Stimulated activated CD4-positive, alpha-beta T cell treated with anti-CD3 and anti-CD28 coated beads, Interleukin-1b, Interleukin-23, amount 100 ng/mL, for 1 hour (primary cell): Measurements from ENCODE around the gene PARD6G.
"Not testable (repeated sequence)": the region's sequence is repeated elsewhere in the genome, so short reads cannot be mapped to it uniquely, and the experiment has no call there.

Experiments used
- DNase-seq, 2 donors: peaks; one replicate each; pipeline ENCODE4 v3.0.0-alpha.2; 2020; ENCODE audit warnings: low read depth in 2 of 2

PARD6G gene

DNA sequence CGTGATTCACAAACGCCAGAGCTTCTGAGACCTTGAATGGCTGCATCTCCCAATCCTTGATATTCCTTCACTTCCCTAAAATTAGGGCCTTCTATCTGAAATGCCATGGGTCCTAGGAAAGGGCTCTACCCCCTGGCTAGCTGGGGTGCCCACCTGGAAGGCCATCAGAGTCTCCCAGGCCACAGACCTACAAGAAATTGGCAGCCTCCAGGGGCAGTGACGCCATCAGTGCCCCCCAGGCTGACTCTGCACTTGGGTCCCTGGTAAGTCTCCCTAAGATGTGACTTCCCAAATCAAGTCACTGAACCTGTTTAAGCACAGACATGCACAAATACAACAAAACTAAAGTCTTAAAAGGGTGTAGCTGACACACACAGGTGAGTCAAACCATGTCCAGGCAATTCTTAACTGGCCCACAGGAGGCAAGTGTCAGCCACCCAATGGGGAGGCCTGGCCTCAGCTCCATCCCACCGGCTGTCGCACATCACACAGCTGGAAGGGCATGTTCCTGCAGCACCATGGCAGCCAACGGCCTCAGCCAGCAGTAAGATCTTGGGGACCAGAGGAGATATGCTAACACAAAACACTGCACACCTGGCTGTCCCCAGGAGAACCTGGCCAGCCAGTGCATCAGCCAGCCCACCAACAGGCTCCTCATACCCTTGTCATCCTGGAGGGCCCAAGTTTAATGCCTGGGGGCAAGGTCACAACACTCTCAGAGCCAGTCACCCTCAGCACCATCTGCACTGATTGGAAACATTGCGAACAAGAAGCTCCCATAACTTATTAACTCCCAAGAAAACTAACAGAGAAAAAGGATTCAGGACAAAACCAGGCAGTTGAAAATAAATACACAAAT, 5.2 kb downstream of the PARD6G start:
- DNase-seq, result no peak

DNA sequence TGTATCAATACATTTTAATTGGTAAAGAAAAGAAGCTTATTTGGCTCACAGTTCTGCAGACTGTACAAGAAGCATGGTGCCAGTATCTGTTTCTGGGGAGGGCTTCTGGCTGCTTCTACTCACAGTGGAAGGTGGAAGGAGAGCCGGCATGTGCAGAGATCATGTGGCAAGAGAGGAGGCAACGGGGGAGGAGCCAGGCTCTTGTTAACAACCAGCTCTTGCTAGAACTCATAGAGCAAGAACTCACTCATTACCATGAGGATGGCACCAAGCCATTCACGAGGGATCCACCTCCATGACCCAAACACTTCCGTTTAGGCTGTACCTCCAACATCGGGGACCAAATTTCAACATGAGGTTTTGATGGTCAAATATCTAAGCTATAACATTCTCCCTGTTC, 7.5 kb downstream of the PARD6G start:
- DNase-seq, result no peak

DNA sequence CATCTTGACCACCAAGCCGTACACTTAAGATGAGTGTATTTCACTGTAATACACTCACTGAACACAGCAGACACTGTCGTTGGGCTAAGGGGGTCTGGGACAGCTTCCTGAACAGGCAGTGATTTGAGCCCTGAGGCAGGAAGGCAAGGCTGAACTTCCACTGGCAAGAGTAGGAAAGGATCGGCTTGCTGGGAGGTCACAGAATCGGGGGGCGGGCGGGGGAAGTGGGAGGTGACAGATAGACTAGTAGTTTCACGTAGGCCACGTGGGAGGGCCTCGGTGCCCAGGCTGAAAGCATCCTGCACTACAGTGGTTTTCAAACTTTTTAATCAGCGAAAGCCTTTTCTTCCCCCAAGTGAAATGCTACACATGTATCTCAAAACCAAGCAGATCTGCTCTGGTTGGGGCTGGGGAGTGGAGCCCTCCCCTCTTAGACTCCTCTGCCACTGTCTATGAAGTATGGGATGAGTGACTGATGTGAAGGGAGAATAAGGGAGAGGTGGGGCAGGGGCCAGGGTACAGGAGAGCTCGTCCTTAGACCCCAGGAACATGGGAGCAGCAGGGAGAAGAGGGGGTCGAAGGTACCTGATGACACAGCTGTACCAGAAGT, 8.6 kb downstream of the PARD6G start:
- DNase-seq, result no peak

DNA sequence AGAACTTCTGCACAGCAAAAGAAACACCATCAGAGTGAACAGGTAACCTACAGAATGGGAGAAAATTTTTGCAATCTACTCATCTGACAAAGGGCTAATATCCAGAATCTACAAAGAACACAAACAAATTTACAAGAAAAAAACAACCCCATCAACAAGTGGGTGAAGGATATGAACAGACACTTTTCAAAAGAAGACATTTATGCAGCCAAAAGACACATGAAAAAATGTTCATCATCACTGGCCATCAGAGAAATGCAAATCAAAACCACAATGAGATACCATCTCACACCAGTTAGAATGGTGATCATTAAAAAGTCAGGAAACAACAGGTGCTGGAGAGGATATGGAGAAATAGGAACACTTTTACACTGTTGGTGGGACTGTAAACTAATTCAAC, 9.8 kb downstream of the PARD6G start:
- DNase-seq, result not testable (repeated sequence)

DNA sequence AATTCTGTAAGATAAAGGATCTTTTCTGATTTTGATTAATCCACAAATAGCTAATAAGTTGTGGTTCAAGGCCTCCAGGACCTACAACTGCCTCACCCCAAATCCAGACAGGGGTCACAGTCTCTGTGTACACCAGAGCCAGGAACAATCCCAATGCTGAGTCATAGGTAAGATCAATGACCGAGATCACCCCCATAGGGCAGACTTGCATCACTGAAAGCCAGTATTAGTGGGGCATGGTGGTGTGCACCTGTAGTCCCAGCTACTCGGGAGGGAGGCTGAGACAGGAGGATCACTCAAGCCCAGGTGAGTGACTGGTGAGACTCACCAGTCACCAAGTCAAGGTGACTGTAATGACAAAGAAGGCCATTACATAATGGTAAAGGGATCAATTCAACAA, 12.9 kb downstream of the PARD6G start:
- DNase-seq, result no peak

DNA sequence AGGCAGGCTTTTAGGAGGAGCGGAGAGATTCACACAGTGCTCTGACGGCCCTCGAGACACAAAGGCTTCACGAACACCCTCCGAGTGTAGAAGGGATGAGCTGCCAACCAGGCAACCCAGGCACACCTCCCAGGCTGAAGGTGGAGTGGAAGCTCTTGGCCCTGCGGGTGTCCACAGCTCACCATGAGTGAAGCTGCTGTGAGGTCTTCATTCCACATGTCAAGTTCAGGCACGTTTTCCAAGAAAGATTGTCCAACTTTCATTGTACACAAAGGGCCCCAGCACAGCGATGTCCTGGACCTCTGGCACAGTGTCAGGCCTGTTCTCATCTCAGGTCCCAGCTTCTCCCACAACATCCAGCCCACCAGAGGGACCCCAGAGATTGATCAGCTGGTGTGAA, 13.4 kb downstream of the PARD6G start:
- no peak for DNase-seq

DNA sequence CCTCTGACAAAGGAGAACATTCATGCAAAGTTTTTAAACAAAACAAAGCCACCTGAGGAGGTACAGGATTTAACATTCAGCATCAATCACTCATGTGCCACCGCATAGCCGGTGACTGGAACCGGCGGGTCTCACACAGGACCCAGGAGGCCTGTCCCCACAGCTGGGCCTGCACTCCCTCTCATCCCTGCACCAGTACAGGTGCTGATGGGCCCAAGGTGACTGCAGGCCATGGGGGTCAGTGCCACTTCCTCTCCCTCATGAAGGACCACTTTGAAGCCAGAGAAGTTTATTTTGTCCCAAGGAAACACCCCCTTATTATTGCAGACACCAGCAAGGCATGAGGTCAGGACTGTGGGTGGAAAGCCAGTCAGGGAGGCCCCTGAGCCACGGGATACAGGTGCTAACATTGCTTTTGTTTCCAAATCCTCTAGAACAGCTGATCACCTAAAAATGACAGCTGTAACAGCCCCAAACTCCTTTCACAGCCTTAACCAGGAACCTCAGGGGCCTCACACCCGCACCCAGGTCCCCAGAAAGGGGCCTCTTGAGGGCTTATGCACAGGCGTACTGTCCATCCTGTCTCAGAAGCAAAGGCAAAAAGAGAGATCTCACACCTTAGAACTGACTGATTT, 14.0 kb downstream of the PARD6G start:
- DNase-seq, result no peak

DNA sequence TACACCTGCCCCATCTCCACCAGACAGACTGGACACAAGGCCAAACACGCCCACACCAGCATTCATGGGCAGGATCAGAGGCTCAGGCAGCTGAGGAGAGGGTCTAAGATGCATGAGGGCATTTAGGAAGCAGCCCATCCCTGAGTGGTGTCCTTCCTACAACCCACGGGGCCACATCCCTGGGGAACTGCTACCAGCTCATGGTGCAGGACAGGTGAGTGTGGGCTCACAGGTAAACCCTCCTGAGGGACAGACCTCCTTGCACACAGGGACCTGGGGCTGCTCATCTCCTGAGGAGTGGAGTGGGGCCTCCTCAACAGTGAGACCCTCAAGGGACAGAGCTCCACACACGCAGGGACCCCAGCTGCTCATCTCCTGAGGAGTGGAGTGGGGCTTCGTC, 14.6 kb downstream of the PARD6G start:
- no peak for DNase-seq

DNA sequence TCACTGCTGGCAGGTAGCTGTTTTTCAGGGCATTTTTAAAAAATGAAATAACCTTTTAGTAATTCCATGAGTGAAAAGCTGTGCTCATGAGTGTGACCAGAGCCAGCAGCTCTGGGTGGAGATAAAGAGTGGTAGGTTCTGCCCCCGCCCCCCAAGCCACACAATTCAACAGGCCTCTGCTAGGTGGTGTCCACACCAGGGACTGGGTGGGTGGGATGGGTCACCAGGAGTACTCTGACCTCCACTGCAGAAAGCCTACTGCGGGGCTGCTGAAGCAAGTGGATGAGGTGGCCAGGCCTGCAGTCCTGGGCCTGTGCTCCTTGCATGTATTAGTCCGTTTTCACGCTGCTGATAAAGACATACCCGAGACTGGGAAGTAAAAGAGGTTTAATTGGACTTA, 15.3 kb downstream of the PARD6G start:
- no peak for DNase-seq

DNA sequence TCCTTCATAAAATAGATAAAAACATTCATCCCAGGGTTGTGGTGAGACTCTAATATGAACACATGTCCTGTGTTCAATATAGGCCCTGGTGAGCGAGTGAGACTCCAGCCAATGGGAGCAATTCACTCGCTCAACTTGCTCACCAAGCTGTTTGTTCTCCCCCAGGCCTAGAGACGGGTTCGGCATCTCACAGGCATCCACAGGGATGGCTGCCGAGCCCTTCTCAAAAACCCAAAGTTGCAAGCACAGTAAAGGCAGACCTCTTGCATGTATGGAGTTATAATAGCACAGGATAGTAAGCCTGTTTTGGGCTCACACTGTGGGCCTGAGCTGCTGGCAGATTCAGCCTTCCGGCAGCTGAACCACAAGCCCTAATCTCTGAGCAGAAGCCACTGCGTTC, 15.7 kb downstream of the PARD6G start:
- no peak for DNase-seq

DNA sequence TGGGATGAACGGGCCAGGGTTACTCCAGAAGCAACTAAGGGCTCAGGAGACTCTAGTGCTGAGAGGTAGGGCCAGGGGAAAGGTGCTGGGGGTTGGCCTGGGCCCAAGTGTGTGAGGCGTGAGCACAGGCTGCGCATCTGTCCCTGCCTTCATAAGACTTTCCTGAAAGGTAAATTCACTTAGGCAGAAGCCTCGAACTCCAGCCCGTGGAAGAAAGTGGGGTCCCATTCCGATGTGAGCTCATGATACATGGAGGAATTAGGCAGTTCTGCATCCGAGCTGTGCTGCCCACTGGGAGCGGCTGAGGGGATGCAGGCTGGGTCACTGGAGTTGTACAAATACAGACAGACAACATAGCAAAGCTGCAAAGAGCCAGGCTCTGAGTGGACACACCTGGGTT, 16.2 kb downstream of the PARD6G start:
- DNase-seq, result no peak

DNA sequence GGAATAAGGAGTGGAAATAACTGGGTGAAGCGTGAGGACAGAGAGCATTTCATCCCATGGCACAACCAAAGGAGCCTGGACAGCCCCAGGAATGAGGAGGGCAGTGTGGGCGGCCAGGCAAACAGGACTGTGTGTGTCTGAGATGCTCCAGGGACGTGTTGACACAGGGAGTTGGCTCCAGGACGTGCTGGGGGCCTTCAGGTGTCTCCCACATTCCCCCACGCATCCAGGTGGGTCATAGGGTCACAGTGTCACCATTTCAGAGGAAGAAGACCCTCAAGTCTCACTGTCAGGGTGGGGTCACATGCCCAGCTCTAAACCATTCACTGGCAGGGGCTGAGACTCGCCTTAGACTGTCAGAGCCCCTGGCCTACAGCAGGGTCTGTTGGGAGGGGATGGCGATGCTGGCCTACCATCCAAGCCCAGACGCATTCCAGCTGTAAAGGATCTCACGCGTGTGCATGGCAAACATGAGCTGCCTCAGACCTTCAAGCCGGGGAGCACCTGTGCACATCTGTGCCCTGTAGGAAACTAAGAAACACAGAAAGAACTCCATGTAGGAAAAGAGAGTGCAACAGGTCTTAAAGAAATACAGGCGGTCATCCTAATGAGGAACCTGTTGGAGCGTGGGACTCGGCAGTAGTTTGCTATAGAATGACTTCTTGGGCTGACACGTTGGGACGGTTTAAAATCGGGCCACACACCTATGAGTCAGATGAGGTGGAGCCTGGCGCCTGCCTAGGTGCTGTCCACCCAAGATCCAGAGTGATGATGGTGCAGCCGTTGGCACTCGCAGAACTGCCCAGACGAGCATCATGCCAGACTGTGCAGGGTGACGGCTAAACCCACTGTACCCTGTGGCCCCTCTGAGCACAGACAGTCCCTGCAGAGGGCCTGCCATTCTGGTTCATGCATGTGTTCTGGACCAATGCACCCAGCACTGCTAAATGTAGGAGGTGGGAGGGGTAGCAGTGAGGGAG, 17.3 kb downstream of the PARD6G start:
- DNase-seq, result no peak

DNA sequence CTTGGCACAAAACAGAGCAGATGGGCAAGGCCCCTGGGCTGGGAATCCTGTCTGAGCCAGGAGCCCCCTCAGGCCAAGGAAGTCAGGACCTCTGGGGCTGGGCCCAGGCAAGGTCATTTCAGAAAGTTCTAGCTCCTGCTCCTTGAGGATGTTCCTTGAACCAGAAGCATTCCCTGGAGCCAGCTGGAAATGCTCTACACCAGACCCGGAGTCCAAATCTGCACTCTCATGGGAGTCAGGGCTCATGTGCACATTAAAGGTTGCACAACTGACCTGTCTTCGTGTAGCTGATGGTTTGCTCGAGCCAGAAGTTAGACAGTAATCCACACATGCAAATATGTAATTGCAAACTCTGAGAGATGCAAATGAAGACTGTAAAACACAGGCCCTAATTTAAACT, 18.0 kb downstream of the PARD6G start:
- DNase-seq, result no peak

DNA sequence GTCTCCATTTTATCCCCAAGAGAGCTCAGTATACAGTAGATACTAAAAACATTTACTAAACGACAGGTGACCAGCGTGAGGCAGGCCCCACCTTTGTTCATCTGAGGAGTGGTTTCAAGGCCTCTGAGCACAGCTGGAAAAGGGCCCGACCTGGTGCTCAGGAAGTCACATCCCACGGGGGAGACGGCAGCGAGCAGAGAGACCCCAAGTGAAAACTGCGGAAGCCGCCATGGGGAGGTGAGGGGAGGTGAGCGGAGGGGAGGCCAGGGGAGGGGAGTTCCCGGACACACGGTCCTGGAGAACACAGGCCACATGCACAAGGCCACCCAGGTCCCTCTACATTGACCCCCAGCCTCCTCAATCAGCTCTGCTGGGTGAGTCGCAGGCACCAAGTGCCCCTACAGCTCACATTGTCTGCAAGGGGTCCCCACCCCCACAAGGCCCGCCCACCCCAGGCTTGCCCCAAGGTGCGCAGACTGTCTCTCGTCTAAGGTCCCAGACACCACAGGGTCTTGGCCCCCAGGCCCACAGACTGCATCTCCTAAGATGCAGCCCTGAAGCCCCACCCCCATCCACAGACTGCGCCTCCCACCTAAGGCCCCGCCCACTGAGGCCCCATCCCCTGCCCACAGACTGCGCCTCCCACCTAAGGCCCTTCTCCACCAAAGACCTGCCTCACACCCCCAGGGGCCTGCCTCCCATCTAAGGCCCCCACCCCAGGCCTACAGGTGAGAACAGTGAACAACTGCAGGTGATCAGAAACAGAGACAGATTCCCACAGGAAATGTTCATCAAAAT, 19.1 kb downstream of the PARD6G start:
- DNase-seq, result no peak

DNA sequence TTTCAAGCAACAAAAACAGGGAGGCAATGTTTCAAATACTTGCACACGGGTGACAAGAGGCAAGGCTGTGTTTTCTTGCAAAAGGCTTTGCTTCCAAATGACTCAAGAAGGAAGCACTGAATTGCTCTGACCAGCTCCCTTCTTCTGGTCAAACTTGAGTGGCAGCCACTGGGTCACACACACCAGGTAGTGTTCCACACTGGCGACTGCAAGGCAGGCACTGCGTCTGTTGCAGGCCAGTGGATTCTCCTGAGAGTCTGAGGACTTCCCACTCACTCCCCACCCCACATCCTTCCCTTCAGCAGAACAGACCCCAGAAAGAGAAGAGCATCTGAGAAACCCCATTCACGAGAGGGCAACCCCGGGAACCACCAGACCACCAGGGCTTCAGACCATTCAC, 19.8 kb downstream of the PARD6G start:
- DNase-seq, result no peak

DNA sequence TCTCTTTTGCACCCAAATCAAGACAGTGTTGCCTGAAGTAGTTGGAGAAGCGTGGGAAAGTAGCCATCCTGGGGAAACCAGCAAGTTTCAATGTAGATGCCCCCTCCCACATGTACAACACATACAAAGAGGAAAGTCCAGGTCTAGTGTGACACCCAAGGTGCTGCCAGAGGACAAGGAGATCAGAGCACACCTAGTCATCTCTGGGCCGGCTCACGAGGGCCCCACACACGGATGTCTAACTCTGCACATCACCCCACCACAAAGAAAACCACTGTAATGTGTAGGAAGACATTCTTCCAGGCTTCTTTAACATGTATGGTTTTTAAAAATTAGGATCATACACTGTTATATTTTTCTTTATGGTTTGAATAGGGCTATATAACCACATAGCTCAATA, 21.6 kb downstream of the PARD6G start:
- DNase-seq, result no peak

DNA sequence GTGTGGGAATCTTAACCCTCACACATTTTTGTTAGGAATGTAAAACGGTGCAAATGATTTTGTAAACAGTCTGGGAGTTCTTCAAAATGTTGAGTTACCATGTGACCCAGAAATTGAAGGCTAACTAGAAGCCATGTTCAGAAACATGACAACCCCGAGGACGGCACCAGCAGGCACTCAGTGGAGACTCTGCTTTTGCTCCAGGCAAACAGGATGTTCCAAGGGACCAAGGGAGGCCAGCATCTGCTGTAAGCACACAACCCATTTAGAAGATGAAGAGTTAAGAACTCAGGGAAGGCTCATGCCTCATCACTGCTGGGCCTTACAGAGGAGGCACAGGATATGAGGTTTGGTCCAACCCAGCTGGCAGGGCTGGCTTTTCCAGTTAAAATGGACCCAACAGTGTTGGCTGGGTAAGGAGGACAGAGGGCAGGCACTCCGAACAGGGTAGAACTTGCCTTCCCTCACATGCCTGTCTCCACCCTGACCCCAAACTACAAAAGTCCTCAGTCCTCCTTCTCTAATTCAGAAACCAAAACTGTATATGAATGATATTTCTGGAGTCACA, 23.6 kb downstream of the PARD6G start:
- DNase-seq, result no peak

DNA sequence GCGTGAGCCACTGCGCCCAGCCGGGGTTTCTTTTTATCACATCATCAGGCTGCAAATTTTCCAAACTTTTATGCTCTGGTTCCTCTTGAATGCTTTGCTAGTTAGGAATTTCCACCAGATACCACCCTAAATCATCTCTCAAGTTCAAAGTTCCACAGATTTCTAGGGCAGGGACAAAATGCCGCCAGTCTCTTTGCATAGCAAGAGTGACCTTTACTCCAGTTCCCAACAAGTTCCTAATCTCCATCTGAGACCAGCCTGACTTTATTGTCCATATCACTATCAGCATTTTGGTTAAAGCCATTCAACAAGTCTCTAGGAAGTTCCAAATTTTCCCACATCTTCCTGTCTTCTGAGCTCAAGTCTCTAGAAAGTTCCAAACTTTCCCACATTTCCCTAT, 27.8 kb downstream of the PARD6G start:
- DNase-seq, result not testable (repeated sequence)

DNA sequence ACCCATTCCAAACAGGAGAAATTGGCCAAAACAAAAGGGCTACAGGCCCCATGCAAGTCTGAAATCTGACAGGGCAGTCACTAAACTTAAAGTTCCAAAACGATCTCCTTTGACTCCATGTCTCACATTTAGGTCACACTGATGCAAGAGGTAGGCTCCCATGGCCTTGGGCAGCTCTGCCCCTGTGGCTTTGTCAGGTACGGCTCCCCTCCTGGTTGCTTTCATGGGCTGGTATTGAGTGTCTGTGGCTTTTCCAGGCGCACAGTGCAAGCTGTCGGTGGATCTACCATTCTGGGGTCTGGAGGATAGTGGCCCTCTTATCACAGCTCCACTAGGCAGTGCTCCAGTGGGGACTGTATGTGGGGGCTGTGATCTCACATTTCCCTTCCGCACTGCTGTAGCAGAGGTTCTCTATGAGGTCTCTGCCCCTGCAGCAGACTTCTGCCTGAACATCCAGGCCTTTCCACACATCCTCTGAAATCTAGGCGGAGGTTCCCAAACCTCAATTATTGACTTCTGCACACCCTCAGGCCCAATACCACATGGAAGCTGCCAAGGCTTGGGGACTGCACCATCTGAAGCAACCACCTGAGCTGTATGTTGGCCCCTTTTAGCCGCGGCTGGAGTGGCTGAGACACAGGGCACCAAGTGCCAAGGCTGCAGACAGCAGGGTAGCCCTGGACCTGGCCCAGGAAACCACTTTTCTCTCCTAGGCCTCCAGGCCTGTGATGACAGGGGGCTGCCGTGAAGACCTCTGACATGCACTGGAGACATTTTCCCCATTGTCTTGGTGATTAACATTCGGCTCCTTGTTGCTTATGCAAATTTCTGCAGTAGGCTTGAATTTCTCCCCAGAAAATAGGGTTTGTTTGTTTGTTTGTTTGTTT, 28.7 kb downstream of the PARD6G start:
- DNase-seq, result no peak

DNA sequence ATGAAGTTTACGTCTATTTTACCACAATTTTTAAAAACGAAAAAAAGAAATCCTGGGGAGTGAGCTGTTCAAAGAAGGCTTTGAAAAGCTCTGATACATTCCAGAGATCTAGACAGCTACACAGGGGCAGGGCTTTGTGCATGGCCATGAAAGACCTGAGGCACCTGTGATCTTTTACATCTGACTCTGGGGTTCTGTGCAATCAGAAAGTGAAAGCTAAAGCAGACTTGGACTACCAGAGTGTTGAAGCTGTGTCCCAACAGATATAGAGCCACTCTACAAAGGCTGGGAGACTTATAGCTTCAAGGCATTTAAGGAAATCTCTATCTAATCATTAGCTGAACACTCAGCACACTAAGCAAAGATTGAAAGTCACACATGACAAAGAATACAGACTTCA, 34.1 kb downstream of the PARD6G start:
- DNase-seq, result no peak
